ENCODE results near the gene MOGAT2. TPM values are rescaled to one million over a fixed set of nuclear protein-coding genes. Genes with fewer than 3 reads are reported as not detected.

Gene MOGAT2
- total and polyA plus RNA-seq, 2 of the 4 experiments (the other 2 are of a cell fraction): not detected

DNA sequence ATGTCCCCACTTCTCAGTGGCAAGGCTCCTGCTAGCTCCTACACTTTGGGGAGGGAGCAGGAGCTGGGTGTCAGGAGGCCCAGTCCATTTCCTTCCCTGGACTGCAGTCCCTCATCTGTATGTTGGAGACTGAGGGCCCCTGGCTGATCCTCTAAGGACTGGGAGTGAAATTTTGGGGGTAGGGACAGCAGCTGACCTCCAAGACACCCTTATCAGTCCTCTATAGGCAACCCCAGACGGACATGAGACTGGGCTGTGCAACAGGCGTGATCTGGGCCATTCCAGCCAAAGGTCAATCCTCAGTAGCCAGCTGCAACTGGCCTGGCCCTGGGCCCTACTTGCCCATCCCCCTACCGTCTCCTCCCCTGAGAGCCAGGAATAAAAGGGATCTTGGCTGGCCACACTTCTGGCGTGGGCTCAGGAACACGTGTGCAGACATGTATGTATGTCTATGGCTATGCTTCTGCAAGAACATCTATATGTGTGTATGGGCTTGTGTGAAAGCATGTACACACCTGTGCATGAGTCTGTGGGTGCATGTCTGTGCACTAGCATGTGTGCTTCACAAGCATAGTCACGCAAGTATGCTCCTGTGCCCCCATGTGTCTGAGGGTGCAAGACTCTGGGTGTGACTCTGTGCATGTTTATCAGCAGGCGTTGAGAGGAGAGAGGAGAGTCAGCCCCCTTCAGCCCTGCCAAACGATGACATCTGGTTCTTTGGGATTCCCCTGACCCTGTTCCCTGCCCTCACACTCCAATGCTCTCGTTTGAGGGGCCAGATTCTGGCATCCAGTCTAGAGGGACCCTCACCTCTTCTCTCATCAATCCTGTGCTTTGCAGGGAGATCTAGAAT lies 26.3 kb downstream of the MOGAT2 start:
- Histone ChIP-seq H3K4ac (ENCODE audit: low read depth, low read length) (no peak overlapping the region), H2BK5ac (ENCODE audit: low read depth, low read length, poor library complexity, severe bottlenecking) (no peak overlapping the region), H4K91ac (ENCODE audit: insufficient read depth, low read depth, low read length) (no peak overlapping the region), H3K27ac (ENCODE audit: insufficient read depth, low read length) (no peak overlapping the region), H3K56ac (ENCODE audit: extremely low read depth, insufficient read depth, low read length) (no peak overlapping the region), H2BK20ac (ENCODE audit: low read depth, low read length) (no peak overlapping the region), H3K23ac (ENCODE audit: low read depth, low read length) (no peak overlapping the region), H3K4me1 (ENCODE audit: control insufficient read depth, insufficient read depth, low read length) (no peaks in the 10 kb centered on the region), H3K9ac (ENCODE audit: low read depth, low read length) (no peak overlapping the region), H2AK5ac (ENCODE audit: low read depth, low read length) (no peak overlapping the region), H4K20me1 (ENCODE audit: insufficient read depth, low read length) (no peaks in the 10 kb centered on the region), H2BK120ac (ENCODE audit: low read depth, low read length) (no peak overlapping the region), H3K9me3 (ENCODE audit: control insufficient read depth, insufficient read depth, low read length) (no peaks in the 10 kb centered on the region; the same call in 1 of the 2 replicates), H3K9me1 (ENCODE audit: insufficient read depth, low read length) (peaks cover 2% of the 10 kb centered on the region; the same call in 1 of the 2 replicates), H2AFZ (replicated peaks; ENCODE audit: low read length, poor library complexity) (no peak overlapping the region), H3K18ac (ENCODE audit: low read depth, low read length) (no peak overlapping the region), H3K14ac (replicated peaks; ENCODE audit: low read depth, low read length) (no peak overlapping the region), H3K79me1 (ENCODE audit: low read depth in 1 of 2, low read length in 2 of 2) (no peaks in the 10 kb centered on the region), H4K8ac (ENCODE audit: low read depth in 2 of 2, low read length in 2 of 2) (no peak overlapping the region), H3K36me3 (ENCODE audit: control insufficient read depth, insufficient read depth, low read length) (no peaks in the 10 kb centered on the region), H3K27me3 (ENCODE audit: control insufficient read depth, insufficient read depth, low read length) (peaks cover 61% of the 10 kb centered on the region), H3K4me3 (ENCODE audit: insufficient read depth, low read depth, low read length) (no peak overlapping the region), H4K5ac (ENCODE audit: low read depth, low read length) (no peak overlapping the region), H2AK9ac (replicated peaks; ENCODE audit: low read depth, low read length, poor library complexity) (no peak overlapping the region), H2BK15ac (ENCODE audit: low read depth, low read length) (no peak overlapping the region), H3K4me2 (ENCODE audit: low read depth, low read length) (no peak overlapping the region)
- POLR2A ChIA-PET (ENCODE audit: unreplicated experiment): no interaction called here
- in situ Hi-C loops (cut with MboI; ENCODE audit: low sequenced_read_pairs) (no loop called here), dilution Hi-C loops (cut with HindIII; ENCODE audit: low sequenced_read_pairs, unreplicated experiment) (no loop called here), intact Hi-C loops (cut with micrococcal nuclease) (no loop called here)
- TF ChIP-seq MXI1 (IDR thresholded peaks at IDR 0.05; ENCODE audit: borderline replicate concordance, low read depth, low read length) (no peak), MAZ (IDR thresholded peaks at IDR 0.05; ENCODE audit: borderline replicate concordance, low read depth, low read length) (no peak), RCOR1 (IDR thresholded peaks at IDR 0.05; ENCODE audit: insufficient replicate concordance, low read length) (no peak), NFE2L2 (IDR thresholded peaks at IDR 0.05; ENCODE audit: low read depth, low read length) (no peak), RAD21 (IDR thresholded peaks at IDR 0.05; ENCODE audit: low read length) (no peak), CHD1 (IDR thresholded peaks at IDR 0.05; ENCODE audit: low read depth, low read length) (no peak)
- TF ChIP-seq, protein P1, sequence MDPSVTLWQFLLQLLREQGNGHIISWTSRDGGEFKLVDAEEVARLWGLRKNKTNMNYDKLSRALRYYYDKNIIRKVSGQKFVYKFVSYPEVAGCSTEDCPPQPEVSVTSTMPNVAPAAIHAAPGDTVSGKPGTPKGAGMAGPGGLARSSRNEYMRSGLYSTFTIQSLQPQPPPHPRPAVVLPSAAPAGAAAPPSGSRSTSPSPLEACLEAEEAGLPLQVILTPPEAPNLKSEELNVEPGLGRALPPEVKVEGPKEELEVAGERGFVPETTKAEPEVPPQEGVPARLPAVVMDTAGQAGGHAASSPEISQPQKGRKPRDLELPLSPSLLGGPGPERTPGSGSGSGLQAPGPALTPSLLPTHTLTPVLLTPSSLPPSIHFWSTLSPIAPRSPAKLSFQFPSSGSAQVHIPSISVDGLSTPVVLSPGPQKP (IDR thresholded peaks at IDR 0.05; ENCODE audit: borderline replicate concordance, low read depth, low read length): no peak
- TF ChIP-seq, protein P2, sequence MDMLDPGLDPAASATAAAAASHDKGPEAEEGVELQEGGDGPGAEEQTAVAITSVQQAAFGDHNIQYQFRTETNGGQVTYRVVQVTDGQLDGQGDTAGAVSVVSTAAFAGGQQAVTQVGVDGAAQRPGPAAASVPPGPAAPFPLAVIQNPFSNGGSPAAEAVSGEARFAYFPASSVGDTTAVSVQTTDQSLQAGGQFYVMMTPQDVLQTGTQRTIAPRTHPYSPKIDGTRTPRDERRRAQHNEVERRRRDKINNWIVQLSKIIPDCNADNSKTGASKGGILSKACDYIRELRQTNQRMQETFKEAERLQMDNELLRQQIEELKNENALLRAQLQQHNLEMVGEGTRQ (IDR thresholded peaks at IDR 0.05; ENCODE audit: low read depth, low read length): no peak
- BruUV-seq (replicated peaks): no TSS peak
- whole genome bisulfite sequencing, 2 experiments (ENCODE audit: extremely low coverage in 2 of 2, insufficient read length in 1 of 2): 27% methylated on average over 3 of the region's 9 CpGs; no CpG with 5 or more reads in 1 of the 2 experiments
- no peak for DNase-seq
- ATAC-seq (ENCODE audit: low read depth): no peak
- CTCF ChIA-PET: no interaction called here
